ENCODE results near the gene RNF115.

RNF115 gene

GRCh38 chr1:145706086-145706664, 117.7 kb downstream of the RNF115 start:
- ChIA-PET CTCF (no interaction called here), POLR2A (ENCODE audit: low non-redundant PET) (no interaction called here)
- peak; percentile 79 for DNase-seq (ENCODE audit: low spot score)
- no peak for TF ChIP-seq CTCF (conservative IDR thresholded peaks at IDR 0.05; ENCODE audit: low read depth)
- H3K27ac ChIP-seq = peak overlapping the region; percentile 64; the same call in 1 of the 2 replicates

- CTCF ChIA-PET = no interaction called here
- DNase-seq (ENCODE audit: low spot score) = no peak
- no peak for TF ChIP-seq CTCF (conservative IDR thresholded peaks at IDR 0.05; ENCODE audit: low read depth)
- peak overlapping the region; percentile 64; the same call in 1 of the 2 replicates for H3K27ac ChIP-seq
- POLR2A ChIA-PET (ENCODE audit: low non-redundant PET) = no interaction called here
Observed at GRCh38 chr1:145705622-145706021, 118.3 kb downstream of the RNF115 start.

- POLR2A ChIA-PET (ENCODE audit: low non-redundant PET) = no interaction called here
- no peak for TF ChIP-seq CTCF (conservative IDR thresholded peaks at IDR 0.05; ENCODE audit: low read depth)
- H3K27ac ChIP-seq = no peak overlapping the region
- CTCF ChIA-PET = interaction anchor here (1.2 kb wide), 1 partner anchor 19 kb away, joined by 4 read pairs; no protein-coding TSS in a partner anchor
- DNase-seq (ENCODE audit: low spot score) = no peak
Observed at GRCh38 chr1:145702826-145703225, 121.1 kb downstream of the RNF115 start.

GRCh38 chr1:145702052-145702451, 121.8 kb downstream of the RNF115 start:
- CTCF ChIA-PET = interaction anchor here (1.2 kb wide), 1 partner anchor 20 kb away, joined by 4 read pairs; no protein-coding TSS in a partner anchor
- DNase-seq (ENCODE audit: low spot score) = no peak
- no peak for TF ChIP-seq CTCF (conservative IDR thresholded peaks at IDR 0.05; ENCODE audit: low read depth)
- POLR2A ChIA-PET (ENCODE audit: low non-redundant PET) = no interaction called here
- H3K27ac ChIP-seq = no peak overlapping the region

- ChIA-PET CTCF (no interaction called here), POLR2A (ENCODE audit: low non-redundant PET) (no interaction called here)
- no peak for TF ChIP-seq CTCF (conservative IDR thresholded peaks at IDR 0.05; ENCODE audit: low read depth)
- no peak for DNase-seq (ENCODE audit: low spot score)
- no peak overlapping the region for H3K27ac ChIP-seq
Observed at GRCh38 chr1:145701306-145701862, 122.5 kb downstream of the RNF115 start.

GRCh38 chr1:145696630-145696960, 127.3 kb downstream of the RNF115 start:
- TF ChIP-seq CTCF (conservative IDR thresholded peaks at IDR 0.05; ENCODE audit: low read depth) = no peak
- ChIA-PET POLR2A (ENCODE audit: low non-redundant PET) (no interaction called here), CTCF (no interaction called here)
- DNase-seq (ENCODE audit: low spot score) = no peak
- no peak overlapping the region for H3K27ac ChIP-seq

All from RWPE1 (cell line).